Loucy (cell line): ENCODE results near the gene MAML2.

Source experiments
- H2AFZ ChIP-seq: fragments of 200-600 bp; sonication (generic); 2 replicates; pipeline ENCODE4 v1.6.0; 2016; ENCODE audit warnings: antibody characterized with exemption, mild to moderate bottlenecking, low read length, moderate library complexity
- H3F3A ChIP-seq: fragments of 200-600 bp; 2 replicates; pipeline ENCODE4 v1.6.0; 2016; ENCODE audit warnings: antibody characterized with exemption, low read depth, mild to moderate bottlenecking
- H3K27me3 ChIP-seq: fragments of 200-600 bp; sonication (generic); 2 replicates; pipeline ENCODE4 v1.6.1; 2014; ENCODE audit warnings: low read length, mild to moderate bottlenecking; ENCODE audit not compliant: insufficient read depth, poor library complexity, severe bottlenecking
- H3K36me3 ChIP-seq: fragments of 200-600 bp; sonication (generic); 2 replicates; pipeline ENCODE4 v1.6.1; 2016; ENCODE audit warnings: low read length; ENCODE audit not compliant: insufficient read depth
- H3K4me1 ChIP-seq: fragments of 200-600 bp; sonication (generic); 2 replicates; pipeline ENCODE4 v1.5.1; 2014; ENCODE audit warnings: low read length, mild to moderate bottlenecking; ENCODE audit not compliant: insufficient read depth, poor library complexity, severe bottlenecking
- H3K4me2 ChIP-seq: fragments of 200-600 bp; sonication (generic); 2 replicates; pipeline ENCODE4 v1.6.0; 2014; ENCODE audit warnings: antibody characterized with exemption, low read length, low read depth, mild to moderate bottlenecking; ENCODE audit not compliant: poor library complexity, severe bottlenecking
- H3K4me3 ChIP-seq: fragments of 200-600 bp; sonication (generic); 2 replicates; pipeline ENCODE4 v1.5.1; 2014; ENCODE audit warnings: low read length, mild to moderate bottlenecking, mixed read lengths; ENCODE audit not compliant: poor library complexity, severe bottlenecking
- H3K79me2 ChIP-seq: fragments of 200-600 bp; sonication (generic); 2 replicates; pipeline ENCODE4 v1.6.1; 2014; ENCODE audit warnings: low read length; ENCODE audit not compliant: insufficient read depth
- H3K9ac ChIP-seq: fragments of 200-600 bp; sonication (generic); 2 replicates; pipeline ENCODE4 v1.6.0; 2014; ENCODE audit warnings: mild to moderate bottlenecking, low read depth, low read length, moderate library complexity; ENCODE audit not compliant: poor library complexity, severe bottlenecking
- H3K9me2 ChIP-seq: fragments of 200-600 bp; sonication (generic); replicated peaks from 2 replicates; pipeline ENCODE4 v1.6.1; 2016; ENCODE audit warnings: low read depth, low read length, mixed read lengths
- H3K9me3 ChIP-seq: fragments of 200-600 bp; sonication (generic); 2 replicates; pipeline ENCODE4 v1.6.1; 2014; ENCODE audit warnings: mild to moderate bottlenecking, antibody characterized with exemption, low read length, low read depth; ENCODE audit not compliant: insufficient read depth
- H4K20me1 ChIP-seq: fragments of 200-600 bp; sonication (generic); 2 replicates; pipeline ENCODE4 v1.6.0; 2014; ENCODE audit warnings: antibody characterized with exemption, low read length, mild to moderate bottlenecking; ENCODE audit not compliant: insufficient read depth, poor library complexity, severe bottlenecking
- CTCF ChIP-seq: fragments of 200-600 bp; sonication (generic); conservative IDR thresholded peaks from 2 replicates; pipeline ENCODE4 v1.5.1; 2014; ENCODE audit warnings: mild to moderate bottlenecking, antibody characterized with exemption, low read length
- EZH2phosphoT487 ChIP-seq: fragments of 200-600 bp; IDR thresholded peaks from 2 replicates; pipeline ENCODE4 v1.6.1; 2018; ENCODE audit warnings: antibody characterized with exemption, mild to moderate bottlenecking, moderate library complexity, borderline replicate concordance

MAML2 gene

GRCh38 chr11:96054870-96055705 lies 287.9 kb downstream of the MAML2 start:
- H3K36me3 ChIP-seq: no peaks in the 10 kb centered on the region
- no peak overlapping the region for H3K9ac ChIP-seq
- H3K9me3 ChIP-seq: no peaks in the 10 kb centered on the region
- H3K4me2 ChIP-seq: no peak overlapping the region
- no peaks in the 10 kb centered on the region for H3F3A ChIP-seq
- TF ChIP-seq CTCF: peak; percentile 84
- no peak for TF ChIP-seq EZH2phosphoT487
- H3K79me2 ChIP-seq: no peaks in the 10 kb centered on the region
- peak overlapping the region; percentile 49; the same call in 1 of the 2 replicates for H2AFZ ChIP-seq
- no peaks in the 10 kb centered on the region for H3K9me2 ChIP-seq
- H3K27me3 ChIP-seq: no peaks in the 10 kb centered on the region
- H3K4me3 ChIP-seq: no peak overlapping the region
- no peaks in the 10 kb centered on the region for H4K20me1 ChIP-seq
- H3K4me1 ChIP-seq: no peaks in the 10 kb centered on the region

GRCh38 chr11:96052921-96053651 lies 289.9 kb downstream of the MAML2 start:
- Histone ChIP-seq H3K9me2 (no peaks in the 10 kb centered on the region), H4K20me1 (no peaks in the 10 kb centered on the region), H3K36me3 (no peaks in the 10 kb centered on the region), H2AFZ (0 out of 2 replicates have a peak overlapping the region, but pooled peaks have one; percentile 17), H3F3A (no peaks in the 10 kb centered on the region), H3K4me3 (no peak overlapping the region), H3K79me2 (no peaks in the 10 kb centered on the region), H3K9me3 (no peaks in the 10 kb centered on the region), H3K4me1 (no peaks in the 10 kb centered on the region), H3K27me3 (no peaks in the 10 kb centered on the region), H3K9ac (no peak overlapping the region), H3K4me2 (no peak overlapping the region)
- TF ChIP-seq CTCF (no peak), EZH2phosphoT487 (no peak)

GRCh38 chr11:96051820-96052219 lies 291.2 kb downstream of the MAML2 start:
- Histone ChIP-seq H2AFZ (no peak overlapping the region), H3K9me2 (no peaks in the 10 kb centered on the region), H3K9ac (no peak overlapping the region), H3K4me1 (no peaks in the 10 kb centered on the region), H3K9me3 (no peaks in the 10 kb centered on the region), H3K4me3 (no peak overlapping the region), H3K36me3 (no peaks in the 10 kb centered on the region), H3K4me2 (no peak overlapping the region), H3F3A (no peaks in the 10 kb centered on the region), H4K20me1 (no peaks in the 10 kb centered on the region), H3K27me3 (no peaks in the 10 kb centered on the region), H3K79me2 (no peaks in the 10 kb centered on the region)
- TF ChIP-seq CTCF: no peak
- TF ChIP-seq EZH2phosphoT487: no peak
